Measurements from ENCODE around the gene ZNF311. TPM values are rescaled to one million over a fixed set of nuclear protein-coding genes. Genes with fewer than 3 reads are reported as not detected.

The ZNF311 gene
- total and polyA plus RNA-seq, 2 of the 13 experiments (the other 11 are each of a cell fraction or from before 2014, with no cell fraction given) = not detected

DNA sequence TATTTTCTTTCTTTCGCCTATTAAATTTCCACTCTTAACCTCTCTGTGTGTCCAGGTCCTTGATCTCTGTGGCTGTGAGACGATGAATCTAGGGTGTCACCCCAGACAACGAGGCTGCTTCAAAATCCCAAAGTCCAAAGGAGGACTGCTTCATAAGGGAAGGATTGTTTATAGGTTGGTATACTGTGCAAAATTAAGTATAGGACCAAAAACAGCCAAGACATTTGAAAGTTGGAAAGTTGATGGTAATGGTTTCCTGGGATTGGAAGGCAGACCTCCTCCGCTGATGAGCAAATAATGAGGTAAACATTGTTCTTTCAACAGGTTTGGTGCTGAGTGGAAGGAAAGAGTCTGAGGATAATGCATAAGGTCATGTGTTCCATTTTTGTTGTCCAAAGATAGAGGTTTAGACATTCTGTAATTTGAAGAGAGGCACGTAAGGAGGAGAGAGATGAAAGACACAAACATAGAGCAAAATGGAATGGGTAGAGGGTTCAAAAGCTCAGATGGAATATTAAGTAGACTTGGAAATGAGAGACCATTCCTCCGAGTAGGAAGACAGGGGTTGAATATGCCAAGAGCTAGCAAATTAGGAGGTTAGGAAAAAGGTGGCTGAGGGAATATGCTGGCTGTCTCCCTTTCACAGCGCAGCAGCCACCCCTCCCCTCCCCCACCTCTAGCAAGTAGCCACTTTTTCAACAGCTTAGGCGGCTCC is 24.8 kb downstream of the ZNF311 start:
- intact Hi-C loops (cut with micrococcal nuclease; ENCODE audit: unreplicated experiment) = loop anchor here (2.0 kb wide), 1 partner anchor 25 kb away; no protein-coding TSS in a partner anchor
- ChIA-PET POLR2A (interaction anchor here (0.8 to 6.2 kb wide), 11 partner anchors 11 to 142 kb away, joined by 3 to 79 read pairs (median 10); partner anchors contain the start of gene TRIM27), CTCF (ENCODE audit: low intra/inter-chr PET ratio, low total read pairs) (interaction anchor here (3.3 kb wide), 1 partner anchor 36 kb away, joined by 13 read pairs; no protein-coding TSS in a partner anchor)
- Histone ChIP-seq H3K27me3 (ENCODE audit: control insufficient read depth in 1 of 2, insufficient read depth in 2 of 2, low read length in 2 of 2) (no peaks in the 10 kb centered on the region; a peak in 1 of 5 replicates), H3K9me3 (ENCODE audit: low read length) (no peaks in the 10 kb centered on the region), H3K4me2 (ENCODE audit: low read depth, low read length) (peak overlapping the region; percentile 87), H2AFZ (ENCODE audit: low read length) (peak overlapping the region; percentile 52), H3K9ac (ENCODE audit: insufficient read depth, low read depth, low read length) (peak overlapping the region; percentile 89), H4K20me1 (ENCODE audit: insufficient read depth, low read length) (no peaks in the 10 kb centered on the region), H3K4me3 (replicated peaks in 1 of 3; ENCODE audit: insufficient read depth in 1 of 3, low read depth in 2 of 3, low read length in 3 of 3) (peak overlapping the region; percentile 71 to 97 (median 83)), H3K79me2 (ENCODE audit: insufficient read depth, low read length) (no peaks in the 10 kb centered on the region), H3K36me3 (replicated peaks in 1 of 2; ENCODE audit: control insufficient read depth in 1 of 2, insufficient read depth in 2 of 2, low read length in 2 of 2) (no peaks in the 10 kb centered on the region), H3K27ac (ENCODE audit: extremely low read length, insufficient read depth, low read length) (peak overlapping the region; percentile 98), H3K4me1 (ENCODE audit: insufficient read depth, low read length) (peaks cover 57% of the 10 kb centered on the region)
- peak; percentile 60 for DNase-seq (ENCODE audit: low spot score)
- ATAC-seq = peak; percentile 26
- no peak for FAIRE-seq
- in situ Hi-C loops (cut with HindIII; ENCODE audit: extremely low pct_ligation_motif_present, low pct_unique_long_range_greater_than_20kb) = loop anchor here (5.0 kb wide), 1 partner anchor 38 kb away; no protein-coding TSS in a partner anchor
- BruUV-seq (replicated peaks) = TSS peak; percentile 96
- WGBS (ENCODE audit: low lambda C conversion rate) = 9% methylated on average over 8 of the region's 8 CpGs
- no peak for TF ChIP-seq ZNF343 (CRISPR knock-in tag; IDR thresholded peaks at IDR 0.05)
- TF ChIP-seq MYNN (CRISPR knock-in tag; IDR thresholded peaks at IDR 0.05; ENCODE audit: low read depth) = no peak
- no peak for TF ChIP-seq RARG (CRISPR knock-in tag; IDR thresholded peaks at IDR 0.05; ENCODE audit: low read depth)
- TF ChIP-seq IKZF4 (CRISPR knock-in tag; IDR thresholded peaks at IDR 0.05; ENCODE audit: borderline replicate concordance, low read depth, not compliant biosample characterization) = no peak
- TF ChIP-seq SIN3A (IDR thresholded peaks at IDR 0.05; ENCODE audit: borderline replicate concordance, low read depth, low read length) = no peak
- TF ChIP-seq, protein P1, sequence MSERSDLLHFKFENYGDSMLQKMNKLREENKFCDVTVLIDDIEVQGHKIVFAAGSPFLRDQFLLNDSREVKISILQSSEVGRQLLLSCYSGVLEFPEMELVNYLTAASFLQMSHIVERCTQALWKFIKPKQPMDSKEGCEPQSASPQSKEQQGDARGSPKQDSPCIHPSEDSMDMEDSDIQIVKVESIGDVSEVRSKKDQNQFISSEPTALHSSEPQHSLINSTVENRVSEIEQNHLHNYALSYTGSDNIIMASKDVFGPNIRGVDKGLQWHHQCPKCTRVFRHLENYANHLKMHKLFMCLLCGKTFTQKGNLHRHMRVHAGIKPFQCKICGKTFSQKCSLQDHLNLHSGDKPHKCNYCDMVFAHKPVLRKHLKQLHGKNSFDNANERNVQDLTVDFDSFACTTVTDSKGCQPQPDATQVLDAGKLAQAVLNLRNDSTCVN (CRISPR knock-in tag; IDR thresholded peaks at IDR 0.05; ENCODE audit: borderline replicate concordance) = no peak
- TF ChIP-seq, protein P2, sequence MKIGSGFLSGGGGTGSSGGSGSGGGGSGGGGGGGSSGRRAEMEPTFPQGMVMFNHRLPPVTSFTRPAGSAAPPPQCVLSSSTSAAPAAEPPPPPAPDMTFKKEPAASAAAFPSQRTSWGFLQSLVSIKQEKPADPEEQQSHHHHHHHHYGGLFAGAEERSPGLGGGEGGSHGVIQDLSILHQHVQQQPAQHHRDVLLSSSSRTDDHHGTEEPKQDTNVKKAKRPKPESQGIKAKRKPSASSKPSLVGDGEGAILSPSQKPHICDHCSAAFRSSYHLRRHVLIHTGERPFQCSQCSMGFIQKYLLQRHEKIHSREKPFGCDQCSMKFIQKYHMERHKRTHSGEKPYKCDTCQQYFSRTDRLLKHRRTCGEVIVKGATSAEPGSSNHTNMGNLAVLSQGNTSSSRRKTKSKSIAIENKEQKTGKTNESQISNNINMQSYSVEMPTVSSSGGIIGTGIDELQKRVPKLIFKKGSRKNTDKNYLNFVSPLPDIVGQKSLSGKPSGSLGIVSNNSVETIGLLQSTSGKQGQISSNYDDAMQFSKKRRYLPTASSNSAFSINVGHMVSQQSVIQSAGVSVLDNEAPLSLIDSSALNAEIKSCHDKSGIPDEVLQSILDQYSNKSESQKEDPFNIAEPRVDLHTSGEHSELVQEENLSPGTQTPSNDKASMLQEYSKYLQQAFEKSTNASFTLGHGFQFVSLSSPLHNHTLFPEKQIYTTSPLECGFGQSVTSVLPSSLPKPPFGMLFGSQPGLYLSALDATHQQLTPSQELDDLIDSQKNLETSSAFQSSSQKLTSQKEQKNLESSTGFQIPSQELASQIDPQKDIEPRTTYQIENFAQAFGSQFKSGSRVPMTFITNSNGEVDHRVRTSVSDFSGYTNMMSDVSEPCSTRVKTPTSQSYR (CRISPR knock-in tag; IDR thresholded peaks at IDR 0.05; ENCODE audit: borderline replicate concordance) = peak; percentile 85
- TF ChIP-seq, protein P3, sequence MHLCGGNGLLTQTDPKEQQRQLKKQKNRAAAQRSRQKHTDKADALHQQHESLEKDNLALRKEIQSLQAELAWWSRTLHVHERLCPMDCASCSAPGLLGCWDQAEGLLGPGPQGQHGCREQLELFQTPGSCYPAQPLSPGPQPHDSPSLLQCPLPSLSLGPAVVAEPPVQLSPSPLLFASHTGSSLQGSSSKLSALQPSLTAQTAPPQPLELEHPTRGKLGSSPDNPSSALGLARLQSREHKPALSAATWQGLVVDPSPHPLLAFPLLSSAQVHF (CRISPR knock-in tag; IDR thresholded peaks at IDR 0.05) = no peak
- no peak for TF ChIP-seq SIN3B (IDR thresholded peaks at IDR 0.05; ENCODE audit: low read length)
- TF ChIP-seq, protein P4, sequence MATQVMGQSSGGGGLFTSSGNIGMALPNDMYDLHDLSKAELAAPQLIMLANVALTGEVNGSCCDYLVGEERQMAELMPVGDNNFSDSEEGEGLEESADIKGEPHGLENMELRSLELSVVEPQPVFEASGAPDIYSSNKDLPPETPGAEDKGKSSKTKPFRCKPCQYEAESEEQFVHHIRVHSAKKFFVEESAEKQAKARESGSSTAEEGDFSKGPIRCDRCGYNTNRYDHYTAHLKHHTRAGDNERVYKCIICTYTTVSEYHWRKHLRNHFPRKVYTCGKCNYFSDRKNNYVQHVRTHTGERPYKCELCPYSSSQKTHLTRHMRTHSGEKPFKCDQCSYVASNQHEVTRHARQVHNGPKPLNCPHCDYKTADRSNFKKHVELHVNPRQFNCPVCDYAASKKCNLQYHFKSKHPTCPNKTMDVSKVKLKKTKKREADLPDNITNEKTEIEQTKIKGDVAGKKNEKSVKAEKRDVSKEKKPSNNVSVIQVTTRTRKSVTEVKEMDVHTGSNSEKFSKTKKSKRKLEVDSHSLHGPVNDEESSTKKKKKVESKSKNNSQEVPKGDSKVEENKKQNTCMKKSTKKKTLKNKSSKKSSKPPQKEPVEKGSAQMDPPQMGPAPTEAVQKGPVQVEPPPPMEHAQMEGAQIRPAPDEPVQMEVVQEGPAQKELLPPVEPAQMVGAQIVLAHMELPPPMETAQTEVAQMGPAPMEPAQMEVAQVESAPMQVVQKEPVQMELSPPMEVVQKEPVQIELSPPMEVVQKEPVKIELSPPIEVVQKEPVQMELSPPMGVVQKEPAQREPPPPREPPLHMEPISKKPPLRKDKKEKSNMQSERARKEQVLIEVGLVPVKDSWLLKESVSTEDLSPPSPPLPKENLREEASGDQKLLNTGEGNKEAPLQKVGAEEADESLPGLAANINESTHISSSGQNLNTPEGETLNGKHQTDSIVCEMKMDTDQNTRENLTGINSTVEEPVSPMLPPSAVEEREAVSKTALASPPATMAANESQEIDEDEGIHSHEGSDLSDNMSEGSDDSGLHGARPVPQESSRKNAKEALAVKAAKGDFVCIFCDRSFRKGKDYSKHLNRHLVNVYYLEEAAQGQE (IDR thresholded peaks at IDR 0.05; ENCODE audit: borderline replicate concordance in 1 of 2, low read depth in 1 of 2, low read length in 2 of 2) = no peak
- TF ChIP-seq ZNF615 (CRISPR knock-in tag; IDR thresholded peaks at IDR 0.05; ENCODE audit: borderline replicate concordance) = 0 out of 2 replicates have a peak, but pooled peaks have one; percentile 12
- TF ChIP-seq HNF4A (CRISPR knock-in tag; IDR thresholded peaks at IDR 0.05) = peak; percentile 21; the same call in 1 of the 2 replicates
- TF ChIP-seq ISL2 (CRISPR knock-in tag; IDR thresholded peaks at IDR 0.05) = no peak
